H9 (cell line): ENCODE measurements around the gene RPS21. TPM values are rescaled to one million over a fixed set of nuclear protein-coding genes. Genes with fewer than 3 reads are reported as not detected.
A peak's percentile ranks its signal among the peaks of the same experiment; 100 is the strongest.

Experiments
- DNase-seq: peaks from one replicate; pipeline ENCODE4 v3.0.0-alpha.2; 2017
- H2AFZ ChIP-seq: one replicate; pipeline ENCODE4 v1.6.1; 2013; ENCODE audit warnings: mild to moderate bottlenecking, low read length, control low read depth, moderate library complexity
- H2AK5ac ChIP-seq: 2 replicates; pipeline ENCODE4 v1.6.1; 2013; ENCODE audit warnings: low read length, control low read depth, mixed read lengths; ENCODE audit not compliant: insufficient read length
- H2BK120ac ChIP-seq: one replicate; pipeline ENCODE4 v1.6.1; 2013; ENCODE audit warnings: low read depth, mild to moderate bottlenecking, low read length, control low read depth, inconsistent platforms; ENCODE audit not compliant: poor library complexity, severe bottlenecking
- H2BK12ac ChIP-seq: 2 replicates; pipeline ENCODE4 v1.6.1; 2013; ENCODE audit warnings: low read length, control low read depth, mixed read lengths, low read depth; ENCODE audit not compliant: insufficient read length
- H2BK15ac ChIP-seq: 2 replicates; pipeline ENCODE4 v1.6.1; 2013; ENCODE audit warnings: low read depth, low read length, control low read depth
- H2BK20ac ChIP-seq: one replicate; pipeline ENCODE4 v1.6.1; 2013; ENCODE audit warnings: low read depth, mild to moderate bottlenecking, low read length, control low read depth, inconsistent platforms; ENCODE audit not compliant: poor library complexity, severe bottlenecking
- H2BK5ac ChIP-seq: 2 replicates; pipeline ENCODE4 v1.6.1; 2013; ENCODE audit warnings: low read length, control low read depth, mixed read lengths; ENCODE audit not compliant: insufficient read length
- H3K14ac ChIP-seq: 2 replicates; pipeline ENCODE4 v1.6.1; 2013; ENCODE audit warnings: low read length, control low read depth; ENCODE audit not compliant: insufficient read depth
- H3K18ac ChIP-seq: 2 replicates; pipeline ENCODE4 v1.6.1; 2013; ENCODE audit warnings: low read depth, mild to moderate bottlenecking, mixed read lengths, low read length, control low read depth; ENCODE audit not compliant: insufficient read length
- H3K23ac ChIP-seq: 2 replicates; pipeline ENCODE4 v1.6.1; 2013; ENCODE audit warnings: low read length, control low read depth, mixed read lengths, low read depth; ENCODE audit not compliant: insufficient read length
- H3K23me2 ChIP-seq: 2 replicates; pipeline ENCODE4 v1.6.1; 2013; ENCODE audit warnings: low read depth, mild to moderate bottlenecking, mixed read lengths, low read length, control low read depth; ENCODE audit not compliant: insufficient read length, poor library complexity, severe bottlenecking
- H3K27ac ChIP-seq: 2 replicates; pipeline ENCODE4 v1.5.1; 2013; ENCODE audit warnings: low read length, control low read depth, mixed read lengths, low read depth; ENCODE audit not compliant: insufficient read length
- H3K27me3 ChIP-seq: 2 replicates; pipeline ENCODE4 v1.6.1; 2013; ENCODE audit warnings: low read length, control low read depth, inconsistent platforms; ENCODE audit not compliant: insufficient read depth
- H3K4ac ChIP-seq: 2 replicates; pipeline ENCODE4 v1.6.1; 2013; ENCODE audit warnings: low read depth, mild to moderate bottlenecking, control low read depth, inconsistent platforms, low read length, moderate library complexity
- H3K4me1 ChIP-seq: 2 replicates; pipeline ENCODE4 v1.6.1; 2013; ENCODE audit warnings: low read length, control low read depth, inconsistent platforms; ENCODE audit not compliant: insufficient read depth
- H3K4me2 ChIP-seq: 2 replicates; pipeline ENCODE4 v1.6.1; 2013; ENCODE audit warnings: low read length, control low read depth, mixed read lengths; ENCODE audit not compliant: insufficient read length, insufficient read depth
- H3K56ac ChIP-seq: 2 replicates; pipeline ENCODE4 v1.6.1; 2013; ENCODE audit warnings: low read depth, mild to moderate bottlenecking, mixed read lengths, low read length, control low read depth; ENCODE audit not compliant: insufficient read length
- H3K79me1 ChIP-seq: 2 replicates; pipeline ENCODE4 v1.6.1; 2013; ENCODE audit warnings: low read depth, mild to moderate bottlenecking, moderate library complexity, low read length, control low read depth, inconsistent platforms; ENCODE audit not compliant: insufficient read depth, poor library complexity, severe bottlenecking
- H3K79me2 ChIP-seq: 2 replicates; pipeline ENCODE4 v1.6.1; 2013; ENCODE audit warnings: low read length, control low read depth, inconsistent platforms; ENCODE audit not compliant: insufficient read depth
- H3K9ac ChIP-seq: 2 replicates; pipeline ENCODE4 v1.6.1; 2013; ENCODE audit warnings: low read length, control low read depth, mixed read lengths; ENCODE audit not compliant: insufficient read length; ENCODE audit errors: extremely low read depth
- H3K9me3 ChIP-seq: one replicate; pipeline ENCODE4 v1.6.1; 2013; ENCODE audit warnings: low read depth, low read length, inconsistent platforms; ENCODE audit not compliant: control insufficient read depth
- H3T11ph ChIP-seq: one replicate; pipeline ENCODE4 v1.6.1; 2013; ENCODE audit warnings: mild to moderate bottlenecking, low read length, control low read depth, inconsistent platforms
- H4K20me1 ChIP-seq: one replicate; pipeline ENCODE4 v1.6.1; 2013; ENCODE audit not compliant: control insufficient read depth, insufficient read length, insufficient read depth
- H4K5ac ChIP-seq: 2 replicates; pipeline ENCODE4 v1.6.1; 2013; ENCODE audit warnings: low read depth, mild to moderate bottlenecking, mixed read lengths, low read length, control low read depth; ENCODE audit not compliant: insufficient read length
- H4K8ac ChIP-seq: replicated peaks from 2 replicates; pipeline ENCODE4 v1.6.1; 2013; ENCODE audit warnings: low read length, control low read depth, mixed read lengths, low read depth; ENCODE audit not compliant: insufficient read length
- H4K91ac ChIP-seq: 2 replicates; pipeline ENCODE4 v1.6.1; 2013; ENCODE audit warnings: low read depth, mild to moderate bottlenecking, moderate library complexity, mixed read lengths, low read length, control low read depth; ENCODE audit not compliant: insufficient read length
- H3K27ac Mint-ChIP-seq, 3 experiments: 2 replicates in 2 of 3; 3 replicates in 1 of 3; pipeline ENCODE4 v1.8.0; 2020 to 2021; ENCODE audit warnings: mixed read lengths in 3 of 3, mild to moderate bottlenecking in 1 of 3, moderate library complexity in 1 of 3
- H3K27me3 Mint-ChIP-seq: 2 replicates; pipeline ENCODE4 v1.8.0; 2021; ENCODE audit warnings: low read depth, mild to moderate bottlenecking, moderate library complexity, mixed read lengths
- H3K36me3 Mint-ChIP-seq, 3 experiments: 2 replicates in 2 of 3; 3 replicates in 1 of 3; pipeline ENCODE4 v1.8.0; 2020 to 2021; ENCODE audit warnings: low read depth in 3 of 3, mixed read lengths in 3 of 3; ENCODE audit not compliant: insufficient read depth in 1 of 3
- H3K4me1 Mint-ChIP-seq, 2 experiments: 2 replicates each; pipeline ENCODE4 v1.8.0; 2020; ENCODE audit warnings: mixed read lengths in 2 of 2
- H3K4me3 Mint-ChIP-seq, 2 experiments: 2 replicates in 1 of 2; 3 replicates in 1 of 2; pipeline ENCODE4 v1.8.0; 2020 to 2021; ENCODE audit warnings: mild to moderate bottlenecking in 2 of 2, mixed read lengths in 2 of 2, moderate library complexity in 1 of 2
- H3K9me3 Mint-ChIP-seq, 2 experiments: 2 replicates in 1 of 2; 3 replicates in 1 of 2; pipeline ENCODE4 v1.8.0; 2020; ENCODE audit warnings: mild to moderate bottlenecking in 2 of 2, mixed read lengths in 2 of 2, moderate library complexity in 1 of 2
- WGBS: extraction: QIAGEN DNeasy Blood & Tissue Kit; methylation state at CpG from one replicate; pipeline ENCODE4 v1.1.7; 2013; ENCODE audit warnings: missing lambda C conversion rate, low lambda C conversion rate, mixed read lengths; ENCODE audit not compliant: insufficient read length; ENCODE audit errors: extremely low coverage; 5-methylcytosine and 5-hydroxymethylcytosine counted together
- total RNA-seq: library from RNA; stranded (reverse); gene quantifications from 2 replicates; pipeline ENCODE4 v1.2.1, GENCODE V29; 2021
- TF ChIP-seq, protein P1 (sequence below): fragments of 200-600 bp; sonication (generic); conservative IDR thresholded peaks from 3 replicates; pipeline ENCODE4 v1.8.0; 2021; ENCODE audit warnings: antibody characterized with exemption, mild to moderate bottlenecking

The RPS21 gene
- total RNA-seq, 1 experiment from 2014 or later = 1,715 TPM

DNA sequence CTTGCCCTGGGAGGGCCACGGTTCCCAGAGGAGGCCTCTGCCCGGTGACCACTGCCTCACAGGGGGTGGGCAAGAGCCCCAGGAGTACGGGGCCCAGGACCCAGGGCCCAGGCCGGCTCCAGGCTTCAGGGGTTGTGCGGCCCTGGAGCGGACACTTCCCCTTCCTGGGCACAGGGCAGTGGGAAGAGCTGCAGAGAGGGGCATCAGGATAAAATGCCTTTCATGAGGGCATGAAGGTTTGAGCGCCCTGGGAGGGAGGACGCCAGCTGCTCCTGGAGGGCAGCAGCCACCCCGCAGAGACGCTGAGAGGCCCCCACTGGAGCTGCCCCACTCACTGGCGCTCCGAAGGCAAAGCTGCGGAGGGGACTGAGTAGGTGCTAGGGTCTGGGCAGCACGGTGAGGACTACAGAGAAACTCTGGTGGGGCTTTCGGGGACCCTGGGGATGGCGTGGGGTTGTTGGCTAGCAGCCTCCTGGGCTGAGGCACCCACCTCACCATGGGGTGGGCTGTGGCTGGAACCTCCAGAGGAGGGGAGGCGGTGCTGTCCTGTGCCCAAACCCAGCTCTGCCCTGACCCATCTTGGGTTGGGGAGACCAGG lies 30.2 kb upstream of the RPS21 start:
- H2AFZ ChIP-seq = no peak overlapping the region
- no peak overlapping the region for H2BK5ac ChIP-seq
- H4K8ac ChIP-seq = no peak overlapping the region
- peak overlapping the region; percentile 36; the same call in 1 of the 2 replicates for H3K14ac ChIP-seq
- H3K4me2 ChIP-seq = no peak overlapping the region
- no peak overlapping the region for H3K27ac ChIP-seq
- H3K79me1 ChIP-seq = peaks cover 5% of the 10 kb centered on the region
- no peak overlapping the region for H2BK15ac ChIP-seq
- no peak overlapping the region for H4K5ac ChIP-seq
- no peaks in the 10 kb centered on the region; the same call in 1 of the 2 replicates for H3K4me1 ChIP-seq
- no peak overlapping the region for H4K91ac ChIP-seq
- no peaks in the 10 kb centered on the region for H4K20me1 ChIP-seq
- no peak overlapping the region; the same call in 1 of the 2 replicates for H3K4ac ChIP-seq
- DNase-seq = no peak
- Mint-ChIP-seq H3K27me3 (no peaks in the 10 kb centered on the region), H3K9me3 (no peaks in the 10 kb centered on the region), H3K4me1 (peaks cover 15 to 36% of the 10 kb centered on the region in 2 experiments), H3K27ac (0 out of 7 replicates have a peak overlapping the region, but pooled peaks of 1 of the 3 experiments have one; percentile 67), H3K4me3 (no peak overlapping the region), H3K36me3 (peaks cover 0 to 15% (median 9%) of the 10 kb centered on the region in 3 experiments; a peak in 5 of 7 replicates)
- H3K18ac ChIP-seq = no peak overlapping the region
- peaks cover 3% of the 10 kb centered on the region for H3K23me2 ChIP-seq
- no peak overlapping the region for H3K9ac ChIP-seq
- TF ChIP-seq, protein P1, sequence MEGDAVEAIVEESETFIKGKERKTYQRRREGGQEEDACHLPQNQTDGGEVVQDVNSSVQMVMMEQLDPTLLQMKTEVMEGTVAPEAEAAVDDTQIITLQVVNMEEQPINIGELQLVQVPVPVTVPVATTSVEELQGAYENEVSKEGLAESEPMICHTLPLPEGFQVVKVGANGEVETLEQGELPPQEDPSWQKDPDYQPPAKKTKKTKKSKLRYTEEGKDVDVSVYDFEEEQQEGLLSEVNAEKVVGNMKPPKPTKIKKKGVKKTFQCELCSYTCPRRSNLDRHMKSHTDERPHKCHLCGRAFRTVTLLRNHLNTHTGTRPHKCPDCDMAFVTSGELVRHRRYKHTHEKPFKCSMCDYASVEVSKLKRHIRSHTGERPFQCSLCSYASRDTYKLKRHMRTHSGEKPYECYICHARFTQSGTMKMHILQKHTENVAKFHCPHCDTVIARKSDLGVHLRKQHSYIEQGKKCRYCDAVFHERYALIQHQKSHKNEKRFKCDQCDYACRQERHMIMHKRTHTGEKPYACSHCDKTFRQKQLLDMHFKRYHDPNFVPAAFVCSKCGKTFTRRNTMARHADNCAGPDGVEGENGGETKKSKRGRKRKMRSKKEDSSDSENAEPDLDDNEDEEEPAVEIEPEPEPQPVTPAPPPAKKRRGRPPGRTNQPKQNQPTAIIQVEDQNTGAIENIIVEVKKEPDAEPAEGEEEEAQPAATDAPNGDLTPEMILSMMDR = no peak
- H2AK5ac ChIP-seq = no peak overlapping the region
- no peak overlapping the region for H2BK12ac ChIP-seq
- no peak overlapping the region for H3K23ac ChIP-seq
- H2BK20ac ChIP-seq = no peak overlapping the region
- no peak overlapping the region for H3T11ph ChIP-seq
- H2BK120ac ChIP-seq = no peak overlapping the region
- WGBS = no CpG with 5 or more reads among the region's 17 CpGs
- peaks cover 4% of the 10 kb centered on the region; the same call in 1 of the 2 replicates for H3K79me2 ChIP-seq
- no peaks in the 10 kb centered on the region for H3K9me3 ChIP-seq
- H3K56ac ChIP-seq = no peak overlapping the region
- no peaks in the 10 kb centered on the region for H3K27me3 ChIP-seq
